ENCODE measurements around the gene THUMPD2. TPM values are rescaled to one million over a fixed set of nuclear protein-coding genes. Genes with fewer than 3 reads are reported as not detected.

Gene THUMPD2
- total RNA-seq, 1 donor, result 9.5 TPM

- DNase-seq (ENCODE audit: low read depth), result no peak
- no peak overlapping the region for H3K4me3 ChIP-seq (ENCODE audit: low read depth, low read length)
- TF ChIP-seq, protein P1, sequence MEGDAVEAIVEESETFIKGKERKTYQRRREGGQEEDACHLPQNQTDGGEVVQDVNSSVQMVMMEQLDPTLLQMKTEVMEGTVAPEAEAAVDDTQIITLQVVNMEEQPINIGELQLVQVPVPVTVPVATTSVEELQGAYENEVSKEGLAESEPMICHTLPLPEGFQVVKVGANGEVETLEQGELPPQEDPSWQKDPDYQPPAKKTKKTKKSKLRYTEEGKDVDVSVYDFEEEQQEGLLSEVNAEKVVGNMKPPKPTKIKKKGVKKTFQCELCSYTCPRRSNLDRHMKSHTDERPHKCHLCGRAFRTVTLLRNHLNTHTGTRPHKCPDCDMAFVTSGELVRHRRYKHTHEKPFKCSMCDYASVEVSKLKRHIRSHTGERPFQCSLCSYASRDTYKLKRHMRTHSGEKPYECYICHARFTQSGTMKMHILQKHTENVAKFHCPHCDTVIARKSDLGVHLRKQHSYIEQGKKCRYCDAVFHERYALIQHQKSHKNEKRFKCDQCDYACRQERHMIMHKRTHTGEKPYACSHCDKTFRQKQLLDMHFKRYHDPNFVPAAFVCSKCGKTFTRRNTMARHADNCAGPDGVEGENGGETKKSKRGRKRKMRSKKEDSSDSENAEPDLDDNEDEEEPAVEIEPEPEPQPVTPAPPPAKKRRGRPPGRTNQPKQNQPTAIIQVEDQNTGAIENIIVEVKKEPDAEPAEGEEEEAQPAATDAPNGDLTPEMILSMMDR (IDR thresholded peaks at IDR 0.05; ENCODE audit: insufficient read depth, low read length), result no peak
These were observed 55.6 kb downstream of the THUMPD2 start for GRCh38 chr2:39723497-39723896.

DNA sequence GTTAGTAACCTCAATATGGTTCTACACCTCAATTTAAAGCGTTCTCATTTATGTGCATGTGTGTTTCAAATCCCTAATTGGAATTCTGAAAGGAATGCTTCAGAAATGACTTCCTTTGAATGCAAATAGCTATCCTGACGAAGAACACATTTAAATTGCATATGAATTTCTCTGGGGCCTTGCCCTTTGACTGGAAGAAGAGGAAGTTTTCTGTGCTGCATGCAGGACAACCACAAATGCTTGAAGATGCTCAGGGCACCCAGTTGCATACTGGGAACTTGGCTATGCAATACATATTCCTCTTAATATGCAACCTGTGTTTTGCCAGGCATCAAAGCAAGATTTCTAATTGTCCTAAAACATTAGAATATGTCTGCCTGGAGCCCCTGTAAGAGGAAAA is 58.1 kb downstream of the THUMPD2 start:
- DNase-seq (ENCODE audit: low read depth), result no peak
- TF ChIP-seq, protein P1 (IDR thresholded peaks at IDR 0.05; ENCODE audit: insufficient read depth, low read length), result no peak
- H3K4me3 ChIP-seq (ENCODE audit: low read depth, low read length), result no peak overlapping the region

- DNase-seq (ENCODE audit: low read depth), result no peak
- H3K4me3 ChIP-seq (ENCODE audit: low read depth, low read length), result no peak overlapping the region
- TF ChIP-seq, protein P1 (IDR thresholded peaks at IDR 0.05; ENCODE audit: insufficient read depth, low read length), result no peak
These were observed 59.7 kb downstream of the THUMPD2 start for GRCh38 chr2:39719317-39719716.

GRCh38 chr2:39718483-39718882 is 60.6 kb downstream of the THUMPD2 start:
- no peak overlapping the region for H3K4me3 ChIP-seq (ENCODE audit: low read depth, low read length)
- TF ChIP-seq, protein P1 (IDR thresholded peaks at IDR 0.05; ENCODE audit: insufficient read depth, low read length), result no peak
- DNase-seq (ENCODE audit: low read depth), result peak; percentile 57

GRCh38 chr2:39717067-39717466 is 62.0 kb downstream of the THUMPD2 start:
- DNase-seq (ENCODE audit: low read depth), result no peak
- no peak overlapping the region for H3K4me3 ChIP-seq (ENCODE audit: low read depth, low read length)
- TF ChIP-seq, protein P1 (IDR thresholded peaks at IDR 0.05; ENCODE audit: insufficient read depth, low read length), result no peak

DNA sequence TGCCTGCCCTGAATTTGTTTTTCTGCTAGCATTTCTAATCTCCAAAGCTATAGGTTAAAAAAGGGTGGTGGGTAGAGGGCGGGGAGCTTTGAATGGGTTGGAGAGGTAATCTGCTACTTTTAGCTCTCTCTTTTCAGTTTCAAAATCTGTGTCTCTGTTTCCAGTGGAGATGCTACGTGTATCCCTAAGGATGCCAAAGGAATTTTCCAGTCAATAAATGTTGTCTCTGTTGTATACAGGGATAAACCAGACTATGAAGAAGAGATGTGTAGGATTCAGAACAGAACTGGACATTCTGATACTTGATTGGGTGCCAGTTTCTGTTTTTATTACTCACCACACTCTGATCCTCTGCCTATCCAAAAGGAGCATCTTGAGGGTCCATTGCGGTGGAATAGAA is 63.2 kb downstream of the THUMPD2 start:
- TF ChIP-seq, protein P1 (IDR thresholded peaks at IDR 0.05; ENCODE audit: insufficient read depth, low read length), result no peak
- no peak overlapping the region for H3K4me3 ChIP-seq (ENCODE audit: low read depth, low read length)
- no peak for DNase-seq (ENCODE audit: low read depth)

GRCh38 chr2:39715095-39715494 is 64.0 kb downstream of the THUMPD2 start:
- no peak overlapping the region for H3K4me3 ChIP-seq (ENCODE audit: low read depth, low read length)
- DNase-seq (ENCODE audit: low read depth), result no peak
- TF ChIP-seq, protein P1 (IDR thresholded peaks at IDR 0.05; ENCODE audit: insufficient read depth, low read length), result no peak

All from fibroblast of the aortic adventitia (primary cell).